ENCODE data around the gene SND1. TPM values are rescaled to one million over a fixed set of nuclear protein-coding genes. Genes with fewer than 3 reads are reported as not detected.
"Not testable (repeated sequence)": the region's sequence is repeated elsewhere in the genome, so short reads cannot be mapped to it uniquely, and the experiment has no call there.

The SND1 gene
- total RNA-seq, 1 donor = 80.2 TPM

DNA sequence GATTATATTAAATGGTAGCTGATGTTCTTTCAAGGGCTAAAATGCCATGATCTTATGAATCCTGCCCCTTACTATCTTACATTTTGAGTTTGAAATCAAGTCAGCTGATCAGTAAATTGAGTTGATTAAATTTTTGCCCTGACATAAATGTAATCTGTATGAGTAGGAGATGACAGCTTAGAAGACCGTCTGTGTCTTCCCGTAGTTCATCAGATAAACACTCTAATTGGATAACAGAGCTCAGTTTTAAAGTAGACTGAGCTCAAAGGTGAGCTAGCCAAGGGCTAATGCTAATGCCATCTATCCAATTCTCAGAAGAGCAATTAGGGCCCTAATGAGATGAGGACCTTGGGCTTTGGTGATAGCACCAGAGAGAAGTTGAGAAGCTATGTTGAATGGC is 296.3 kb downstream of the SND1 start:
- Histone ChIP-seq H3K4me3 (ENCODE audit: low read length) (no peak overlapping the region), H3K27me3 (ENCODE audit: insufficient read depth, low read length) (no peaks in the 10 kb centered on the region), H3K9me3 (ENCODE audit: low read depth, low read length) (no peaks in the 10 kb centered on the region), H3K4me1 (ENCODE audit: insufficient read depth, low read length) (peaks cover 15% of the 10 kb centered on the region)

DNA sequence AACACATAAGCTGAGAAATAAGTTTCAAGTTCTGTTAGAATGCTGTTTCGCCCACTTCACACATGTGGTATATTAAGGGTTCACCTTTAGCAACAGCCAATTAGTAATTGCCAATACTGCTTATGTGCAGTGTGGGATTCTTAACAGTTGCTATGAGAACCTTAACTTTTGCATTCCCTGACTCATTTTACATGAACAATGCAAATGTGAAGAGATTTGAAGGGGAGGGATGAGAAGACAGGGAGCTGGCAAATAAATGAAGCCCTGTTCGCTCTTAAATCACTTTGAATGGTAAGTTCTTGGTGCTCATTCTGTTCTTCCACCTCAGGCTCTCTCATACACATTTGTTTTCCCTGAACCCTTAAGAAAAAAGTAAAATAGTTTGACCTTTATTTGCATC is 296.9 kb downstream of the SND1 start:
- Histone ChIP-seq H3K27me3 (ENCODE audit: insufficient read depth, low read length) (no peaks in the 10 kb centered on the region), H3K4me3 (ENCODE audit: low read length) (no peak overlapping the region), H3K9me3 (ENCODE audit: low read depth, low read length) (no peaks in the 10 kb centered on the region), H3K4me1 (ENCODE audit: insufficient read depth, low read length) (peaks cover 22% of the 10 kb centered on the region)

DNA sequence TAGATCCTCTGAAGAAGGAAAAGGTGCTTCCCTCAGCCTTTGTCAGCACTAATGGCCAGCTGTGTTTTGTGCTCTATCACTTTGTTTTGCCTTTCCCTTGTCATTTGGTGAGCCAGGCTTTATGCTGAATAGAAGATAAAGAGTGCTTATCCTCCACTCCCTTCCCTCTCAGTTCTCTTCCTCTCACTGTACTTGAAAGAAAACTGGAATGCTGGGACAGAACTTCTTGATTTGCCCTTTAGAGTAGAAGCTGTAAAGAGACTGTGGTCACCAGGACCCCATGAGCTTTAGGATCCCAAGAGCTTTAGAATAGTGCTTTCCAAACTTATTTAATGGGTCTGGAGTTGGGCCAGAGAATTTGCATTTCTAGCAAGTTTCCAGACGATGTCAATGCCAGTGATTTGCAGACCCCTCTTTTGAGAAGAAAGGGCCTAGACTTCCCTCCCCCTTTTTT is 297.8 kb downstream of the SND1 start:
- H3K4me1 ChIP-seq (ENCODE audit: insufficient read depth, low read length) = peaks cover 30% of the 10 kb centered on the region
- H3K9me3 ChIP-seq (ENCODE audit: low read depth, low read length) = no peaks in the 10 kb centered on the region
- H3K27me3 ChIP-seq (ENCODE audit: insufficient read depth, low read length) = no peaks in the 10 kb centered on the region
- no peak overlapping the region for H3K4me3 ChIP-seq (ENCODE audit: low read length)

DNA sequence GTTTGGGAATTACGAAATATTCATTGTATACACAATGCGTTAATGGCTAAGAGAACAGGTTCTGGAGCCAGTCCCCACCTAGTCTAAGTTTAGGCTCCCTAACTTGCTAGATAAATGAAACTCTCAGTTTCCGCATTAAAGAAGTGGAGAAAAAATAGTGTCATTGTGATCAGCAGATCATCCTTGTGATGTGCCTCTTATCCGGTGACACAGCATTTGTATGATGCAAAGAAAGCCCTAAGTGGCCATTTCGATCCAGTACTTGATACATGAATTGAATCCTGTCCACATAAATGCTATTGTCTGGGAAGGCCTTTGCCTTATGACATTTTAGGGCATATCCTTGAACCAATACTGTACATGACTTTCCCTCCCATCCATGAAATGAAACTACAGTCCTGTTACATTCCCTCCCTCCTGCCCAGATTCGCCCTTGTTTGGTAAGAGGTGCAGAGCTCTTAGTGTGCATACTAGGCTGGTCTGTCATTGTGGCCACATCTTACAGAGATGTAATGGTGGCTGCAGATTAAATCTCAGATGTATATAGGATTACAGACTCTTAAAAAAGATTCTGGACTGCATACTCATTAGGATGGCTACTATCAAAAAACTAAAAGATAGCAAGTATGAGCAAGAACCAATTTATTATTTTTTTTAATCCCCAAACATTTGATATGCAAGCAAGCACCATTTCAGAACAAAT is 298.4 kb downstream of the SND1 start:
- Histone ChIP-seq H3K27me3 (ENCODE audit: insufficient read depth, low read length) (no peaks in the 10 kb centered on the region), H3K4me1 (ENCODE audit: insufficient read depth, low read length) (peaks cover 31% of the 10 kb centered on the region), H3K4me3 (ENCODE audit: low read length) (no peak overlapping the region), H3K9me3 (ENCODE audit: low read depth, low read length) (no peaks in the 10 kb centered on the region)

GRCh38 chr7:127953423-127954356 is 301.7 kb downstream of the SND1 start:
- H3K4me1 ChIP-seq (ENCODE audit: insufficient read depth, low read length) = peaks cover 31% of the 10 kb centered on the region

DNA sequence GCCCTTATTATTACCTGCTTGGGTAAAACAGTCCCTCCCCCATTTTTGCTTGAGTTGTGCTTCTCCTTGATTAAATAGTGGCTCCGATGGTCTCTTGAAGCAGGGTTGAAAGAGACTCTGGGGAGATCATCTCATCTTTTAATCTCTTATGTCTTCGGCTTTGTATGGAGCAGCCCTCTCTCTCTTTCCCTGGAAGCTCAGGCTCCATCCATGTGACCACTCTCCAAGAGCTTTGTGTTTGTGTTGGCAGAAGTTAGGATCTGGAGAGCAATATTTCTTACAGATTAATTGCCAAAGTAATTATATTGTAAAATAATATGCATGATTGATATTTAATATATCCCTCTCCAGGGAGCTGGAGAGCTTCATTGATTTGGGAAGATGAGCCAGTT is 302.4 kb downstream of the SND1 start:
- peaks cover 31% of the 10 kb centered on the region for H3K4me1 ChIP-seq (ENCODE audit: insufficient read depth, low read length)

More at GRCh38 chr7:127953423-127954356, 301.7 kb downstream of the SND1 start:
- no peaks in the 10 kb centered on the region for H3K27me3 ChIP-seq (ENCODE audit: insufficient read depth, low read length)
- no peaks in the 10 kb centered on the region for H3K9me3 ChIP-seq (ENCODE audit: low read depth, low read length)
- H3K4me3 ChIP-seq (ENCODE audit: low read length) = no peak overlapping the region

DNA sequence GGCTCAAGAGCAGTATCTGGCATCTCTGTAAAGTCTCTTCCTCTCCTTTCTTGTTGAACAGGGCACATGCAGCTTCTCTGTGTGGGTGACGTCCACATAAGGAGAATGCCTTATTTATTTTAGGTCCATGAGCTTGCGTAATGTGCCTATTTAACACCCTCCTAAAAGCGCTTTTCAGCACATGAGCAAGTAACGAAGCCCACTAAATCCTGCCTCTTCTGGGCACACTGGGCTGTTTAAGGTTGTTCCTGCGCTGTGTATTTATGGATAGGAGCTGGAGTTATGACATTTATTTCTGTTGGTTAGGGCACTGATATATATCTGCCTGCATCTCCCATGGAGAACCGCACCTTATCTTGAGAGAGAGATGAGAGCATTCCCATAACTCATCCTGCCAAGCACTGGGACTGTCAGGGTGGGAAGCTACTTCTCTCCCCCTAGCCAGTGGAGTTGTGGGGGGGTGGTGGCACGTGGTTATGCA is 303.1 kb downstream of the SND1 start:
- Histone ChIP-seq H3K27me3 (ENCODE audit: insufficient read depth, low read length) (no peaks in the 10 kb centered on the region), H3K4me3 (ENCODE audit: low read length) (no peak overlapping the region), H3K4me1 (ENCODE audit: insufficient read depth, low read length) (peaks cover 31% of the 10 kb centered on the region), H3K9me3 (ENCODE audit: low read depth, low read length) (no peaks in the 10 kb centered on the region)

More for the DNA sequence above, 302.4 kb downstream of the SND1 start:
- Histone ChIP-seq H3K4me3 (ENCODE audit: low read length) (no peak overlapping the region), H3K27me3 (ENCODE audit: insufficient read depth, low read length) (no peaks in the 10 kb centered on the region), H3K9me3 (ENCODE audit: low read depth, low read length) (no peaks in the 10 kb centered on the region)

DNA sequence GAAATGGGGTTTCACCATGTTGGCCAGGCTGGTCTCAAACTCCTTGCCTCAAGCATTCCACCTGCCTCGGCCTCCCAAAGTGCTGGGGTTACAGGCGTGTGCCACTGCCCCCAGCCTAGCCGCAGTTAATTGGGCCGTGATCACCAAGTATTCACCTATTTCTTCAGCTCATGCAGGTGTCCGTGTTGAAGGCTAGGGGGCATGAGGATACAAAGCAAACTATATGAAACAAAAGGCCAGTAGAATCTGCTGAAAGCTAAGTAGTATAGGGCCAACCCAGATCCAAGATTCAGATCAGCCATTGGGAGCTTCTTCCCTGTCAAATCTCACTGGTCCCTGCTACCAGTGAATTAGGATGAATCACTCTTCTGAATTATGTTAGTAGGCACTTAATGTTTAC is 305.9 kb downstream of the SND1 start:
- H3K27me3 ChIP-seq (ENCODE audit: insufficient read depth, low read length) = no peaks in the 10 kb centered on the region
- H3K9me3 ChIP-seq (ENCODE audit: low read depth, low read length) = no peaks in the 10 kb centered on the region
- H3K4me1 ChIP-seq (ENCODE audit: insufficient read depth, low read length) = peaks cover 20% of the 10 kb centered on the region
- H3K4me3 ChIP-seq (ENCODE audit: low read length) = no peak overlapping the region

- H3K27me3 ChIP-seq (ENCODE audit: insufficient read depth, low read length) = no peaks in the 10 kb centered on the region
- no peak overlapping the region for H3K4me3 ChIP-seq (ENCODE audit: low read length)
- peaks cover 1% of the 10 kb centered on the region for H3K4me1 ChIP-seq (ENCODE audit: insufficient read depth, low read length)
- H3K9me3 ChIP-seq (ENCODE audit: low read depth, low read length) = no peaks in the 10 kb centered on the region
Observed at GRCh38 chr7:127959770-127960169, 307.8 kb downstream of the SND1 start.

DNA sequence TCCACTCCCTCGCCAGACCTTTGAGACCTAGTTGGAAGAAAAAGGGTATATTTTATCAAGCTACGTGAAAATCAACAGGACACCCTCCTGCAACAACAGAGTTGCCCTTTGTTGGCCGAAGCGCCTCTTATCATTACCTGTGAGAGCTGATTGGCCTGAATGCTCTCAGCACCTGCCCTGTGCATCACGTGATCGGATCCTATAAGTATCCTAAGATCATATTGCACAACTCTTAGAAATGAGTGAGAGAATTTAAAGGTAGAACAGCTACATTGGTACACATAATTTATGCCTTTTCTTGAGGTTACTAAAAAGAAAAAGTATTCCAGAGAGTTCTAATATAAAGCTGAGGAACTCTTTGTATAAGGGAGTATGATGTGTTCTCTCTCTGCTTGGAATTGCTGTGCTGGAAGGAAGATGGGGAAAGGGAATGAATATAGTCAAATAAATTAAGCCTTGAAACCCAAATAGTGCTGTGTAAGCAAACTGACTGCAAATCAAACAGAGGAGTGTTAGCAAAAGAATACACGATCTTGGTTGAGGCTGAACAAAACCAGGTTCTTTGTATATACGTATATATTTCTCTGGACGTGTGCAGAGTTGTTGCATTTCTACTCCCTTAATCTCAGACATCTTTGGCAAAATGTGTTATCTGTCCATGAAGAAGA is 309.9 kb downstream of the SND1 start:
- Histone ChIP-seq H3K9me3 (ENCODE audit: low read depth, low read length) (no peaks in the 10 kb centered on the region), H3K4me1 (ENCODE audit: insufficient read depth, low read length) (no peaks in the 10 kb centered on the region), H3K4me3 (ENCODE audit: low read length) (no peak overlapping the region), H3K27me3 (ENCODE audit: insufficient read depth, low read length) (no peaks in the 10 kb centered on the region)

DNA sequence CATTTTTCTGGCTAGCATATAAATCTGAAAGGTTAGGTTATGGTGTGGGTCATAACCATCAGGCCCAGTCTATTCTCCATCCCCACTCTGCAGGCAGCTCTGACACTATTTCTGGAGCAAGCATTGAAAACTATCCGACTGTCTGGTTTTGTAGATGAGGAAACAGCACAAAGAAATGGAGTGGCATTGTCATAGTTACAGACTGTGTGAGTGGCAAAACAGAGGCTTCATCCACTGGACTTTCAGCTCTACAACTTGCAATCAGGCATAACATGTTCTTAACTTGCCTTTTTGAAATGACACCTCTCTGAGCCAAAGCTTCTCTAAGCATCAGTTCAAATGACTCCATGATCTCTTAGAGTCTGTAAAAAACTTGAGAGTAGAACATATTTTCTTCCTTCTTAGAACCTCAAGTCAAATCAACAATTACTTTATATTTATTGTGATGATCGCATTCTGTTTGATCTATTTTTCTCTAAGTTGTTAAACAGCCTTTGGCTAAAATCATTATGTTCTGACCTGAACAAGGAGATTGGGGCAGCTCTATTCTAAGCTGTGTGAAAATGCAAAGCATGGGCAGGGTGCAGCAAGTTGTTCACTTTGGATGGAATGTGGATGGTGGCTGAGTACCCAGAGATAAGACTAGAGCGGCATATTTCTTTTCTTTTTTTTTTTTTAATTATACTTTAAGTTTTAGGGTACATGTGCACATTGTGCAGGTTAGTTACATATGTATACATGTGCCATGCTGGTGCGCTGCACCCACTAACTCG is 310.8 kb downstream of the SND1 start:
- H3K4me1 ChIP-seq (ENCODE audit: insufficient read depth, low read length) = no peaks in the 10 kb centered on the region
- no peak overlapping the region for H3K4me3 ChIP-seq (ENCODE audit: low read length)
- H3K9me3 ChIP-seq (ENCODE audit: low read depth, low read length) = no peaks in the 10 kb centered on the region
- H3K27me3 ChIP-seq (ENCODE audit: insufficient read depth, low read length) = no peaks in the 10 kb centered on the region

DNA sequence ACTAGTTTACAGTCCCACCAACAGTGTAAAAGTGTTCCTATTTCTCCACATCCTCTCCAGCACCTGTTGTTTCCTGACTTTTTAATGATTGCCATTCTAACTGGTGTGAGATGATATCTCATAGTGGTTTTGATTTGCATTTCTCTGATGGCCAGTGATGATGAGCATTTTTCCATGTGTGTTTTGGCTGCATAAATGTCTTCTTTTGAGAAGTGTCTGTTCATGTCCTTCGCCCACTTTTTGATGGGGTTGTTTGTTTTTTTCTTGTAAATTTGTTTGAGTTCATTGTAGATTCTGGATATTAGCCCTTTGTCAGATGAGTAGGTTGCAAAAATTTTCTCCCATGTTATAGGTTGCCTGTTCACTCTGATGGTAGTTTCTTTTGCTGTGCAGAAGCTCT is 311.9 kb downstream of the SND1 start:
- H3K27me3 ChIP-seq (ENCODE audit: insufficient read depth, low read length); H3K4me3 ChIP-seq (ENCODE audit: low read length); H3K9me3 ChIP-seq (ENCODE audit: low read depth, low read length); H3K4me1 ChIP-seq (ENCODE audit: insufficient read depth, low read length): not testable (repeated sequence)

DNA sequence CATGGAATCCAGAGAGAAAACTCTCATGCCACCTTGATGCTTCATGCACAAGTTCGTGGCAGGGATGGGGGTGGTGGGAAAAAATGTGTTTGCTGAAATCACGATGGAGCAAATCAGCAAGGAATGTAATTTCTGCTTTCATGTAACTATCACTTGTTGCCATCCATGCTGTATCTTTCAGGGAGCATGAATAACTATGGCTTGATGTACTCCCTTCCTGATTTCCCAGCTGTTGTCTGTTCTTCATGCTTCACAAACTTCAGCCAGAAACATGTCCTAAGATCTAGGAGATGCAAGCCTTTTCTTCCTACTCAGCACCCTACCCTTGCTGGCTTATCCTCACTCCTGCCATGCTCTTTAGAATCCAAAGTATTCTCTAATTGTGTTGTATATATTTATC is 315.3 kb downstream of the SND1 start:
- Histone ChIP-seq H3K4me1 (ENCODE audit: insufficient read depth, low read length) (no peaks in the 10 kb centered on the region), H3K9me3 (ENCODE audit: low read depth, low read length) (no peaks in the 10 kb centered on the region), H3K4me3 (ENCODE audit: low read length) (no peak overlapping the region), H3K27me3 (ENCODE audit: insufficient read depth, low read length) (no peaks in the 10 kb centered on the region)

DNA sequence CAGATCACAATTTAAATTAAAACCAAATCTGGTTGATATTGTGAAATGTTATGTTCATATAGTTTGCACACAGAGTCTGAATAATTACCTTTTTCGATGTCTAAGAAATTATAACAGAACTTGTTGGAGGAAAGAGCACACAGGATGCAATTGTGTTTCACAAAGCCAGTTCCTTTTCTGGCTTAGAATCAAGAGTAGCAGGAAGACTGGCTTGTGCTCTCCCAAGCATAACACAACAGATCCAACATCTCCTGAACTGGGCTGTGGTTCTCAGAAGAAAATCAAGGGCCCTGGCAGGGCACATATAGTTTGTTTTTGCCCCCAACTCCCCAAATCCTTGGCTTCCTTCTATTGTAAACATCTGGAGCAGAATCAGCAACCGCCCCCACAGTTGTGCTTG is 316.6 kb downstream of the SND1 start:
- no peaks in the 10 kb centered on the region for H3K27me3 ChIP-seq (ENCODE audit: insufficient read depth, low read length)

More for the DNA sequence above, 316.6 kb downstream of the SND1 start:
- no peak overlapping the region for H3K4me3 ChIP-seq (ENCODE audit: low read length)
- no peaks in the 10 kb centered on the region for H3K9me3 ChIP-seq (ENCODE audit: low read depth, low read length)
- no peaks in the 10 kb centered on the region for H3K4me1 ChIP-seq (ENCODE audit: insufficient read depth, low read length)
